ENCODE measurements around the gene OCA2. TPM values are rescaled to one million over a fixed set of nuclear protein-coding genes. Genes with fewer than 3 reads are reported as not detected.

Gene OCA2
- total RNA-seq, 2 donors from 2014 or later = 0.31 TPM; not detected in 1

DNA sequence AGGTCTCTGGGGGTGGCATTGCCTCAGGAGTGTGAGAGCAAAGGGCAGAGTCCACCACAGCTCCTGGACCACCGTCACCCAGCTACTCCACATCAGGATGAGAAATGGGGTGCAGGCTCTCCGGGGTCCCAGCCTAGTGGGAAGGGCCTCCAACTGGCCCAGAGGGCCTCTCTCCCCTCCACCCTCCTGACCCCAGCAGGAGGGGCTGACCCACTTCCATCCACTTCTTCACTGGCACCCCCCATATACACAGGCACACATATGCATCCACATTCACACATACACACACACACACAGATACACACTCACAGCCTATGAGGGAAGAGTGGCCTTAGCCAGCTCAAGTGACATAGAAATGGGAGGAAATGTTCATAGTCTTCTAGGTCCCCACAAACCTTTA lies 286.0 kb downstream of the OCA2 start:
- Histone ChIP-seq H3K27me3 (no peaks in the 10 kb centered on the region), H3K4me3 (no peak overlapping the region), H3K27ac (no peak overlapping the region), H3K4me1 (no peaks in the 10 kb centered on the region), H3K9me3 (peaks cover 0 to 7% of the 10 kb centered on the region in 2 donors), H3K36me3 (no peaks in the 10 kb centered on the region)
- no peak for DNase-seq (ENCODE audit: low spot score)
- TF ChIP-seq, protein P1, sequence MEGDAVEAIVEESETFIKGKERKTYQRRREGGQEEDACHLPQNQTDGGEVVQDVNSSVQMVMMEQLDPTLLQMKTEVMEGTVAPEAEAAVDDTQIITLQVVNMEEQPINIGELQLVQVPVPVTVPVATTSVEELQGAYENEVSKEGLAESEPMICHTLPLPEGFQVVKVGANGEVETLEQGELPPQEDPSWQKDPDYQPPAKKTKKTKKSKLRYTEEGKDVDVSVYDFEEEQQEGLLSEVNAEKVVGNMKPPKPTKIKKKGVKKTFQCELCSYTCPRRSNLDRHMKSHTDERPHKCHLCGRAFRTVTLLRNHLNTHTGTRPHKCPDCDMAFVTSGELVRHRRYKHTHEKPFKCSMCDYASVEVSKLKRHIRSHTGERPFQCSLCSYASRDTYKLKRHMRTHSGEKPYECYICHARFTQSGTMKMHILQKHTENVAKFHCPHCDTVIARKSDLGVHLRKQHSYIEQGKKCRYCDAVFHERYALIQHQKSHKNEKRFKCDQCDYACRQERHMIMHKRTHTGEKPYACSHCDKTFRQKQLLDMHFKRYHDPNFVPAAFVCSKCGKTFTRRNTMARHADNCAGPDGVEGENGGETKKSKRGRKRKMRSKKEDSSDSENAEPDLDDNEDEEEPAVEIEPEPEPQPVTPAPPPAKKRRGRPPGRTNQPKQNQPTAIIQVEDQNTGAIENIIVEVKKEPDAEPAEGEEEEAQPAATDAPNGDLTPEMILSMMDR (IDR thresholded peaks at IDR 0.05) = no peak

DNA sequence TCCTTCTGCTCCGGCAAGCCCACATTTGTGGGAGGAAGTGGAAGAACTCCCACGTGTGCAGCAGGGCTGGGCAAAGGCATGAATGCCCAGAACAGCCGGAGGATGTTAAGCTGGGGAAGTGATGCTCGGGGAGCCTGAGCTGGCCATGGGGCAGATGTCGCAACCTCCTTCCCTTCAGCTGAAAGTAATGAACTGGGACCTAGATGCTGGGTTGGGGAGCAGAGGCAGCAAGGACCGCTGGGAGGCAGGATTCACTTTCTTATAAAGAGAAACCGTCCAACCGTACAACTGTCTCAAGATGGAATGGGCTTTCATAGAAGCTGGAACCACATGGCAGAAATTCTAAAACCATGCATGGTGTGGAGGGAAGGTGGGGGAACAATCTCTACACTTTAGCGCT lies 290.9 kb downstream of the OCA2 start:
- no peaks in the 10 kb centered on the region for H3K36me3 ChIP-seq
- TF ChIP-seq, protein P1 (IDR thresholded peaks at IDR 0.05) = no peak
- no peaks in the 10 kb centered on the region for H3K9me3 ChIP-seq
- no peak overlapping the region for H3K4me3 ChIP-seq
- H3K27ac ChIP-seq = no peak overlapping the region
- DNase-seq (ENCODE audit: low spot score) = no peak
- H3K27me3 ChIP-seq = no peaks in the 10 kb centered on the region
- H3K4me1 ChIP-seq = no peaks in the 10 kb centered on the region

DNA sequence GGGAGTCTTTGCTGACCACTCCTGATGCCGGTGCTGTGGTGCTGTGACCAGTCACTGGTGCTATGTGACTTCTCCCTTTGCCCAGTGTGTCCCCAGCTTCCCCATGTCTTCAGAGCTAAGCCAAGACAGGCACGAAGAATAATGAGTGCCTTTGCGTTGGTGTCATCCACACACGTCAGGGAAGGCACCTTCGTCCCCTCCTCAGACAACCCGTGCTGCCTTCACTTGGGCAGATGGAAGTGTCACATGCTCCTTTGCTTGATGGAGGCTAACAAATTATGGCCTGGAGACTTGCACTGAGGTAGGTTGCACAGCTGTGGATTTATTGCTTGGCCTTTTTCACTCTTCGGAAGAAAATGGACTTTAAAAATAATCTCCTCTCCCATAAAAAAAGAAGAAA lies 291.8 kb downstream of the OCA2 start:
- TF ChIP-seq, protein P1 (IDR thresholded peaks at IDR 0.05) = no peak
- Histone ChIP-seq H3K27me3 (no peaks in the 10 kb centered on the region), H3K4me3 (no peak overlapping the region), H3K9me3 (no peaks in the 10 kb centered on the region), H3K36me3 (no peaks in the 10 kb centered on the region), H3K4me1 (no peaks in the 10 kb centered on the region), H3K27ac (no peak overlapping the region)
- DNase-seq (ENCODE audit: low spot score) = no peak

DNA sequence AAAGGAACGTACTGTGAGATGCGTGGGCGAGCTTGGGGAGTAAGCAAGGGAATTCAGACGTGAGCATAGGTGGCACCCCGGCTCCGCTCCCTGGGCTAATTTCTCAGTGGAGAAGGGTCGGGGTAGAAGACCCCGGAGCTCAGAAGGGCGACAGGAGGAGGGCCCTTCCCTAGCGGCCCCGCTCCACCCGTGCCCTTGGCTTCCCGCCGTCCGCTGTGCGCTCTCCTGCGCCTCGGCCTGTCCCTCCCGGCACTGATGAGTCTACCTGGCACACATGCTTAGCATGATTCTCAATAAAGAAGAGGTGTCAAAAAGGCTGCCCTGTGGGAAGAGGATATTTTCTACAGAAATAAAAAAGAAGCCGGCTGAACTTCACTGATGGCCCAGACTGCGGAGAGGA lies 292.7 kb downstream of the OCA2 start:
- H3K9me3 ChIP-seq = no peaks in the 10 kb centered on the region
- TF ChIP-seq, protein P1 (IDR thresholded peaks at IDR 0.05) = no peak
- H3K4me3 ChIP-seq = no peak overlapping the region
- no peaks in the 10 kb centered on the region for H3K4me1 ChIP-seq
- DNase-seq (ENCODE audit: low spot score) = no peak
- no peaks in the 10 kb centered on the region for H3K27me3 ChIP-seq
- no peak overlapping the region for H3K27ac ChIP-seq
- H3K36me3 ChIP-seq = no peaks in the 10 kb centered on the region

DNA sequence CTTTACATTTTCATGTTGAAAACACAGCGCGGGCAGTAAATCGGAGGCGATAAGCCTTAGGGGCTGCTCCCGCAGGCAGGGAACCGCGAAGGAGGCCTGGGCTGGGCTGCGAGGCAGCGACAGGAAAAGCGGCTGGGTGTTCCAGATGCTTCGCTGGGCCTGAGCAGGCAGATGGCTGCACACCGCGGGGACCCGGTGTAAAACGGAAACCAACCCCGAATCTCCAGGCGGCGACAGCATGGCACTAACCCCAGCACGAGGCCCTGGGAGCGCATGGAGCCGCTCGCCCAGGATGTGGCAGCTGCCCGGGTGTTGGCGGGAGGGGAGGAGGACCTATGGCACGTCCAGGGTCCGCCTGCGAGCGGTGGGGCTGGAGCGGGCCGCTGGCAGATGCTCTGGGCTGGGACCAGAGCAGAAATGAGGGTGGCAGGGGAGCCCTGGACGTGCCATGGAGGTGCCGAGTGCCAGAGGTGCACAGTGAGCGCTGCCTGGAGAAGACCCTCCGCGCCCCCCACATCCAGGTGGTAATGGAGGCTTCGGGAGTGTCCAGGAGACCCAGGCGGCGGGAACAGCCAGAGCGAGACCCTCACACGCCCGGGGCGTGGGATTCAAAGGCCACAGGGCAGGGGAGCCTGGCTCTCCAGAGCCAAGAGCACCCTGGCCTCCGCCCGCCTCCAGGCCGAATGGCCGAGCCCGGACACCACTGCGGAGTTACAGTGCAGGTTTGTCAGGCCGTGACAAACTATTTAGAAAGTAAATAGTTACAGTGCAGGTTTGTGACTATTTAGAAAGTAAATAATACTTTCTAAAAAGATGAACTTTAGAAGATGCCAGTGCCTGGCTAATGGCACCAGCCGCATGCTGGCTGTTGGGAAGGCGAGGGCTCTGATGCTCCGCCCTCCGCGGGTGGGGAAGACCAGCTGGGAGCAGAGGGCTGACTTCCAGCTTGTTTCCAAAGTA lies 293.6 kb downstream of the OCA2 start:
- no peaks in the 10 kb centered on the region for H3K4me1 ChIP-seq
- TF ChIP-seq, protein P1 (IDR thresholded peaks at IDR 0.05) = no peak
- H3K9me3 ChIP-seq = no peaks in the 10 kb centered on the region
- H3K4me3 ChIP-seq = no peak overlapping the region
- H3K27ac ChIP-seq = no peak overlapping the region
- no peaks in the 10 kb centered on the region for H3K27me3 ChIP-seq
- DNase-seq (ENCODE audit: low spot score) = no peak
- H3K36me3 ChIP-seq = no peaks in the 10 kb centered on the region

Data from right atrium auricular region (tissue), 2 donors.